Stimulated activated CD4-positive, alpha-beta T cell treated with anti-CD3 and anti-CD28 coated beads, TNF-alpha, amount 100 ng/mL, for 1 hour (primary cell): ENCODE data around the gene TSPAN9.

ENCODE experiments used
- DNase-seq, 3 donors: peaks; one replicate each; pipeline ENCODE4 v3.0.0-alpha.2; 2020; ENCODE audit warnings: low read depth in 3 of 3, low spot score in 1 of 3

The TSPAN9 gene

GRCh38 chr12:3157581-3158323 is 80.6 kb downstream of the TSPAN9 start:
- DNase-seq, result no peak

GRCh38 chr12:3158851-3159465 is 81.8 kb downstream of the TSPAN9 start:
- no peak for DNase-seq

GRCh38 chr12:3160081-3160480 is 82.9 kb downstream of the TSPAN9 start:
- no peak for DNase-seq

GRCh38 chr12:3161861-3162260 is 84.7 kb downstream of the TSPAN9 start:
- DNase-seq, result no peak

- no peak for DNase-seq
Measured at GRCh38 chr12:3164454-3165077, 87.4 kb downstream of the TSPAN9 start.

- DNase-seq, result no peak
Measured at GRCh38 chr12:3165078-3165980, 88.2 kb downstream of the TSPAN9 start.

- DNase-seq, result no peak
Measured at GRCh38 chr12:3167636-3168035, 90.5 kb downstream of the TSPAN9 start.

- DNase-seq, result no peak
Measured at GRCh38 chr12:3168223-3169221, 91.3 kb downstream of the TSPAN9 start.

GRCh38 chr12:3170423-3171194 is 93.4 kb downstream of the TSPAN9 start:
- DNase-seq, result no peak

GRCh38 chr12:3171195-3171591 is 94.0 kb downstream of the TSPAN9 start:
- DNase-seq, result no peak

- no peak for DNase-seq
Measured at GRCh38 chr12:3172124-3173007, 95.2 kb downstream of the TSPAN9 start.

- no peak for DNase-seq
Measured at GRCh38 chr12:3173008-3173553, 95.9 kb downstream of the TSPAN9 start.

- DNase-seq, result no peak
Measured at GRCh38 chr12:3173912-3174311, 96.7 kb downstream of the TSPAN9 start.

GRCh38 chr12:3175238-3175637 is 98.1 kb downstream of the TSPAN9 start:
- DNase-seq, result no peak

- DNase-seq, result no peak
Measured at GRCh38 chr12:3176754-3177153, 99.6 kb downstream of the TSPAN9 start.

GRCh38 chr12:3177778-3178425 is 100.7 kb downstream of the TSPAN9 start:
- DNase-seq, result no peak

- no peak for DNase-seq
Measured at GRCh38 chr12:3178671-3179313, 101.6 kb downstream of the TSPAN9 start.
